GM12878 (cell line): Measurements from ENCODE around the gene TMPRSS11F. TPM values are rescaled to one million over a fixed set of nuclear protein-coding genes. Genes with fewer than 3 reads are reported as not detected.

ENCODE experiments used
- ATAC-seq: fragments of 200-7000 bp; cut with Tn5 transposase; 3 replicates; pipeline ENCODE4 v1.9.1; 2020; ENCODE audit warnings: mild to moderate bottlenecking, moderate library complexity
- BruUV-seq: library from RNA; stranded (reverse); fragments of 400-500 nt; replicated peaks from 2 replicates; lab custom pipeline; 2021; lab: Mats Ljungman, UMichigan
- CTCF ChIA-PET: fragments of 300-600 bp; sonication (Branson Sonifier 250); formaldehyde crosslinking; extraction: SDS; loops from one replicate; lab custom pipeline; 2021; ENCODE audit warnings: inconsistent platforms; lab: Yijun Ruan, JAX
- POLR2A ChIA-PET: fragments of 350-600 bp; formaldehyde crosslinking; extraction: SDS; loops from one replicate; lab custom pipeline; 2021; ENCODE audit warnings: inconsistent platforms; lab: Charles Lee
- RAD21 ChIA-PET: fragments of 300-600 bp; sonication (Branson Sonifier 250); formaldehyde crosslinking; loops from one replicate; lab custom pipeline; 2023; ENCODE audit warnings: antibody characterized with exemption; ENCODE audit not compliant: unreplicated experiment; lab: Charles Lee
- SMC1A ChIA-PET: fragments of 300-600 bp; sonication (Branson Sonifier 250); formaldehyde crosslinking; loops from one replicate; lab custom pipeline; 2023; ENCODE audit not compliant: unreplicated experiment, uncharacterized antibody; lab: Charles Lee
- DNase-seq: peaks from one replicate; pipeline ENCODE4 v3.0.0-alpha.2; 2011; ENCODE audit warnings: low read depth, low spot score
- FAIRE-seq: peaks from 3 replicates; lab custom pipeline; 2011; peaks lifted over from hg19 to GRCh38; lab: Jason Lieb, UNC
- H2AFZ ChIP-seq: 2 replicates; pipeline ENCODE4 v1.6.0; 2011; ENCODE audit warnings: low read depth, low read length, control low read depth; ENCODE audit not compliant: control insufficient read depth
- H3K27ac ChIP-seq: 2 replicates; pipeline ENCODE4 v1.5.1; 2011; ENCODE audit warnings: control low read depth; ENCODE audit not compliant: control insufficient read depth, insufficient read depth
- H3K27me3 ChIP-seq, 2 experiments: replicated peaks in 1 of 2; 2 replicates each; pipeline versions ENCODE4 v1.6.0 to v1.6.1; 2011; ENCODE audit warnings: low read length in 1 of 2; ENCODE audit not compliant: control insufficient read depth in 2 of 2, insufficient read depth in 2 of 2
- H3K36me3 ChIP-seq, 2 experiments: 2 replicates each; pipeline ENCODE4 v1.5.1; 2011; ENCODE audit warnings: low read length in 1 of 2; ENCODE audit not compliant: control insufficient read depth in 2 of 2, insufficient read depth in 2 of 2
- H3K4me1 ChIP-seq: 2 replicates; pipeline ENCODE4 v1.6.1; 2011; ENCODE audit warnings: mild to moderate bottlenecking, low read length, moderate library complexity, mixed read lengths; ENCODE audit not compliant: control insufficient read depth, insufficient read depth
- H3K4me2 ChIP-seq: 2 replicates; pipeline ENCODE4 v1.6.0; 2011; ENCODE audit warnings: control low read depth; ENCODE audit not compliant: control insufficient read depth, insufficient read depth
- H3K4me3 ChIP-seq: fragments of 200-600 bp; sonication (generic); 2 replicates; pipeline ENCODE4 v1.5.1; 2016
- H3K79me2 ChIP-seq: 2 replicates; pipeline ENCODE4 v1.6.0; 2011; ENCODE audit warnings: low read length; ENCODE audit not compliant: control insufficient read depth, insufficient read depth
- H3K9ac ChIP-seq: 2 replicates; pipeline ENCODE4 v1.8.0; 2011; ENCODE audit warnings: low read length, control low read depth, mixed read lengths; ENCODE audit not compliant: control insufficient read depth, insufficient read depth
- H3K9me3 ChIP-seq: replicated peaks from 3 replicates; pipeline ENCODE4 v1.5.1; 2011; ENCODE audit warnings: mild to moderate bottlenecking, low read length; ENCODE audit not compliant: control insufficient read depth, insufficient read depth
- H4K20me1 ChIP-seq: 2 replicates; pipeline ENCODE4 v1.6.0; 2011; ENCODE audit not compliant: control insufficient read depth, insufficient read depth
- BCL11A ChIP-seq: IDR thresholded peaks from 2 replicates; pipeline ENCODE4 v1.6.1; 2011; ENCODE audit warnings: low read depth, low read length
- EP300 ChIP-seq, 2 experiments: fragments of 150-350 bp in 1 of 2; IDR thresholded peaks; 2 replicates each; pipeline ENCODE4 v1.6.1; 2011 to 2012; ENCODE audit warnings: low read depth in 2 of 2, low read length in 2 of 2, borderline replicate concordance in 1 of 2, improper control_type of control experiment in 1 of 2, inconsistent platforms in 1 of 2; ENCODE audit not compliant: control insufficient read depth in 1 of 2
- FOS ChIP-seq: IDR thresholded peaks from 3 replicates; pipeline ENCODE4 v1.6.1; 2011; ENCODE audit warnings: borderline replicate concordance; ENCODE audit not compliant: insufficient read length; ENCODE audit errors: extremely low read depth
- MEF2B ChIP-seq: fragments of 450-650 bp; IDR thresholded peaks from 2 replicates; pipeline ENCODE4 v1.6.1; 2018; ENCODE audit warnings: mild to moderate bottlenecking, moderate library complexity; ENCODE audit not compliant: partially characterized antibody, poor library complexity, severe bottlenecking
- MTA3 ChIP-seq: IDR thresholded peaks from 2 replicates; pipeline ENCODE4 v1.6.1; 2012; ENCODE audit warnings: low read length, inconsistent platforms, borderline replicate concordance
- POLR2A ChIP-seq: IDR thresholded peaks from 2 replicates; pipeline ENCODE4 v1.6.1; 2011; ENCODE audit warnings: low read depth, mild to moderate bottlenecking, low read length
- POU2F2 ChIP-seq: IDR thresholded peaks from 3 replicates; pipeline ENCODE4 v1.6.1; 2011; ENCODE audit warnings: low read depth, mild to moderate bottlenecking, low read length, borderline replicate concordance
- SMC3 ChIP-seq: IDR thresholded peaks from 2 replicates; pipeline ENCODE4 v1.6.1; 2011; ENCODE audit warnings: low read length, improper control_type of control experiment, borderline replicate concordance
- TARDBP ChIP-seq: IDR thresholded peaks from 2 replicates; pipeline ENCODE4 v1.6.1; 2016; ENCODE audit warnings: borderline replicate concordance
- TCF3 ChIP-seq: IDR thresholded peaks from 2 replicates; pipeline ENCODE4 v1.6.1; 2012; ENCODE audit warnings: low read depth, mild to moderate bottlenecking, low read length, borderline replicate concordance; ENCODE audit not compliant: insufficient read depth
- WRNIP1 ChIP-seq: IDR thresholded peaks from 2 replicates; pipeline ENCODE4 v1.6.1; 2011; ENCODE audit warnings: low read depth, low read length, improper control_type of control experiment, borderline replicate concordance
- ZBTB4 ChIP-seq: fragments of 450-650 bp; formaldehyde crosslinking; IDR thresholded peaks from 2 replicates; pipeline ENCODE4 v1.4.0; 2022; ENCODE audit warnings: mild to moderate bottlenecking, moderate library complexity
- ZNF217 ChIP-seq: fragments of 450-650 bp; IDR thresholded peaks from 2 replicates; pipeline ENCODE4 v1.6.1; 2017; ENCODE audit warnings: antibody characterized with exemption, mild to moderate bottlenecking
- WGBS: methylation state at CpG from one replicate; pipeline ENCODE4 v1.1.6; 2016; ENCODE audit warnings: low lambda C conversion rate; ENCODE audit not compliant: insufficient replicate concordance, insufficient coverage; ENCODE audit errors: missing lambda C conversion rate; 5-methylcytosine and 5-hydroxymethylcytosine counted together
- in situ Hi-C: fragments of 300-500 bp; cut with MboI; formaldehyde crosslinking; loops from 9 replicates; pipeline ENCODE4 v1.14.3; 2018; ENCODE audit warnings: mixed read lengths
- intact Hi-C: fragments of 100-400 bp; cut with micrococcal nuclease; formaldehyde crosslinking; loops from one replicate; pipeline ENCODE4 v1.14.2; 2022; ENCODE audit not compliant: unreplicated experiment
- polyA plus RNA-seq, 11 experiments: library from polyadenylated mRNA; depleted of rRNA in 4 of 11; unstranded in 6 of 11; stranded (reverse) in 5 of 11; fragments of >200 nt; fragmentation: Nextera tagmentation in 4 of 11; fragmentation: Illumina TruSeq in 1 of 11; extraction: Ambion mirVana in 4 of 11; extraction: Trizol in 1 of 11; gene quantifications; 1 replicate in 1 of 11; 2 replicates in 10 of 11; pipeline versions ENCODE4 v1.2.1 to v1.2.3, GENCODE V29; 2011 to 2016; ENCODE audit warnings: inconsistent platforms in 2 of 11, missing spikeins in 2 of 11, low read depth in 1 of 11
- total RNA-seq, 4 experiments: library from RNA; depleted of rRNA in 3 of 4; stranded (reverse); fragments of >200 nt in 3 of 4; fragmentation: Illumina TruSeq in 1 of 4; extraction: Trizol in 1 of 4; gene quantifications; 2 replicates each; pipeline versions ENCODE4 v1.2.1 to v1.2.3, GENCODE V29; 2013 to 2021
- TF ChIP-seq, protein P1 (sequence below): IDR thresholded peaks from 2 replicates; pipeline ENCODE4 v1.6.1; 2012; ENCODE audit warnings: improper control_type of control experiment, low read depth, low read length; ENCODE audit not compliant: insufficient replicate concordance
- TF ChIP-seq, protein P2 (sequence below): IDR thresholded peaks from 2 replicates; pipeline ENCODE4 v1.6.1; 2011; ENCODE audit warnings: borderline replicate concordance, low read depth, mild to moderate bottlenecking, moderate library complexity, low read length; ENCODE audit not compliant: insufficient read depth, poor library complexity, severe bottlenecking

Gene TMPRSS11F
- total and polyA plus RNA-seq, 10 of the 15 experiments (the other 5 are each of a cell fraction or from before 2014, with no cell fraction given) = not detected

GRCh38 chr4:68141852-68142251 is 12.2 kb upstream of the TMPRSS11F start:
- WGBS = 4% methylated on average over 1 of the region's 1 CpG
- TF ChIP-seq WRNIP1 (no peak), MEF2B (no peak), EP300 (IDR thresholded peaks at IDR 0.05; ENCODE audit: borderline replicate concordance in 1 of 2, control insufficient read depth in 1 of 2, low read depth in 2 of 2, low read length in 2 of 2) (no peak), TARDBP (no peak), POLR2A (no peak), ZNF217 (no peak), POU2F2 (no peak), ZBTB4 (CRISPR knock-in tag) (no peak), TCF3 (no peak), SMC3 (no peak), MTA3 (no peak), FOS (no peak), BCL11A (no peak)
- TF ChIP-seq, protein P1, sequence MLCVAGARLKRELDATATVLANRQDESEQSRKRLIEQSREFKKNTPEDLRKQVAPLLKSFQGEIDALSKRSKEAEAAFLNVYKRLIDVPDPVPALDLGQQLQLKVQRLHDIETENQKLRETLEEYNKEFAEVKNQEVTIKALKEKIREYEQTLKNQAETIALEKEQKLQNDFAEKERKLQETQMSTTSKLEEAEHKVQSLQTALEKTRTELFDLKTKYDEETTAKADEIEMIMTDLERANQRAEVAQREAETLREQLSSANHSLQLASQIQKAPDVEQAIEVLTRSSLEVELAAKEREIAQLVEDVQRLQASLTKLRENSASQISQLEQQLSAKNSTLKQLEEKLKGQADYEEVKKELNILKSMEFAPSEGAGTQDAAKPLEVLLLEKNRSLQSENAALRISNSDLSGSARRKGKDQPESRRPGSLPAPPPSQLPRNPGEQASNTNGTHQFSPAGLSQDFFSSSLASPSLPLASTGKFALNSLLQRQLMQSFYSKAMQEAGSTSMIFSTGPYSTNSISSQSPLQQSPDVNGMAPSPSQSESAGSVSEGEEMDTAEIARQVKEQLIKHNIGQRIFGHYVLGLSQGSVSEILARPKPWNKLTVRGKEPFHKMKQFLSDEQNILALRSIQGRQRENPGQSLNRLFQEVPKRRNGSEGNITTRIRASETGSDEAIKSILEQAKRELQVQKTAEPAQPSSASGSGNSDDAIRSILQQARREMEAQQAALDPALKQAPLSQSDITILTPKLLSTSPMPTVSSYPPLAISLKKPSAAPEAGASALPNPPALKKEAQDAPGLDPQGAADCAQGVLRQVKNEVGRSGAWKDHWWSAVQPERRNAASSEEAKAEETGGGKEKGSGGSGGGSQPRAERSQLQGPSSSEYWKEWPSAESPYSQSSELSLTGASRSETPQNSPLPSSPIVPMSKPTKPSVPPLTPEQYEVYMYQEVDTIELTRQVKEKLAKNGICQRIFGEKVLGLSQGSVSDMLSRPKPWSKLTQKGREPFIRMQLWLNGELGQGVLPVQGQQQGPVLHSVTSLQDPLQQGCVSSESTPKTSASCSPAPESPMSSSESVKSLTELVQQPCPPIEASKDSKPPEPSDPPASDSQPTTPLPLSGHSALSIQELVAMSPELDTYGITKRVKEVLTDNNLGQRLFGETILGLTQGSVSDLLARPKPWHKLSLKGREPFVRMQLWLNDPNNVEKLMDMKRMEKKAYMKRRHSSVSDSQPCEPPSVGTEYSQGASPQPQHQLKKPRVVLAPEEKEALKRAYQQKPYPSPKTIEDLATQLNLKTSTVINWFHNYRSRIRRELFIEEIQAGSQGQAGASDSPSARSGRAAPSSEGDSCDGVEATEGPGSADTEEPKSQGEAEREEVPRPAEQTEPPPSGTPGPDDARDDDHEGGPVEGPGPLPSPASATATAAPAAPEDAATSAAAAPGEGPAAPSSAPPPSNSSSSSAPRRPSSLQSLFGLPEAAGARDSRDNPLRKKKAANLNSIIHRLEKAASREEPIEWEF = no peak
- TF ChIP-seq, protein P2, sequence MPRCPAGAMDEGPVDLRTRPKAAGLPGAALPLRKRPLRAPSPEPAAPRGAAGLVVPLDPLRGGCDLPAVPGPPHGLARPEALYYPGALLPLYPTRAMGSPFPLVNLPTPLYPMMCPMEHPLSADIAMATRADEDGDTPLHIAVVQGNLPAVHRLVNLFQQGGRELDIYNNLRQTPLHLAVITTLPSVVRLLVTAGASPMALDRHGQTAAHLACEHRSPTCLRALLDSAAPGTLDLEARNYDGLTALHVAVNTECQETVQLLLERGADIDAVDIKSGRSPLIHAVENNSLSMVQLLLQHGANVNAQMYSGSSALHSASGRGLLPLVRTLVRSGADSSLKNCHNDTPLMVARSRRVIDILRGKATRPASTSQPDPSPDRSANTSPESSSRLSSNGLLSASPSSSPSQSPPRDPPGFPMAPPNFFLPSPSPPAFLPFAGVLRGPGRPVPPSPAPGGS = no peak

More at GRCh38 chr4:68141852-68142251, 12.2 kb upstream of the TMPRSS11F start:
- Histone ChIP-seq H3K36me3 (no peaks in the 10 kb centered on the region), H3K27me3 (no peaks in the 10 kb centered on the region), H3K4me1 (no peaks in the 10 kb centered on the region), H3K79me2 (no peaks in the 10 kb centered on the region), H4K20me1 (no peaks in the 10 kb centered on the region), H2AFZ (no peak overlapping the region), H3K4me3 (no peak overlapping the region), H3K4me2 (no peak overlapping the region), H3K9me3 (no peaks in the 10 kb centered on the region), H3K27ac (no peak overlapping the region), H3K9ac (no peak overlapping the region)
- DNase-seq (no peak), ATAC-seq (no peak), FAIRE-seq (no peak)
- ChIA-PET CTCF (interaction anchor here (0.7 kb wide), 1 partner anchor 40 kb away, joined by 3 read pairs; no protein-coding TSS in a partner anchor), SMC1A (interaction anchor here (0.8 kb wide), 1 partner anchor 11 kb away, joined by 3 read pairs; no protein-coding TSS in a partner anchor), RAD21 (no interaction called here), POLR2A (no interaction called here)
- BruUV-seq = no TSS peak
- in situ Hi-C loops = no loop called here
- intact Hi-C loops = no loop called here
